HS-5 (cell line): Measurements from ENCODE around the gene SCARB1.
A peak's percentile ranks its signal among the peaks of the same experiment; 100 is the strongest.

ENCODE experiments used
- DNase-seq: peaks from one replicate; pipeline ENCODE4 v3.0.0-alpha.2; 2012; ENCODE audit warnings: low read depth

The SCARB1 gene

GRCh38 chr12:124842073-124842749, 21.5 kb downstream of the SCARB1 start:
- DNase-seq, result no peak

DNA sequence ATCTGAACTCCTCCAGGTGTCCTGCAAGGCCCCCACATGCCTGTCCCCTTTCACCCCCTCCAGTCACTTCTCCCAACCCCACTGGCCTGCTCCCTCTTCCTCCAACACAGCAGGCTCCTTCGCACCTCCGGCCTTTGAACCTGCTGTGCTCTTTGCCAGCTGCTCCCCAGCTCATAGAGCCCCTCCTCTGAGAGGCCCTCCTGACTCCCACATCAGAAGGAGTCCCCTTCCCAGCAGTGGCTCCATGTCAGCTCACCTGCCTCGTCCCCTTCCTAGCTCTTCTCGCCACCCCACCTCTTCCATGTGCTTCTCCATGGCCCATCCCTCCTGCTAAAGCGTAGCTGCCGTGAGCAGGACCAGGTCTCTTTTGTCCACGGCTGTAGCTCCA, 22.1 kb downstream of the SCARB1 start:
- no peak for DNase-seq

DNA sequence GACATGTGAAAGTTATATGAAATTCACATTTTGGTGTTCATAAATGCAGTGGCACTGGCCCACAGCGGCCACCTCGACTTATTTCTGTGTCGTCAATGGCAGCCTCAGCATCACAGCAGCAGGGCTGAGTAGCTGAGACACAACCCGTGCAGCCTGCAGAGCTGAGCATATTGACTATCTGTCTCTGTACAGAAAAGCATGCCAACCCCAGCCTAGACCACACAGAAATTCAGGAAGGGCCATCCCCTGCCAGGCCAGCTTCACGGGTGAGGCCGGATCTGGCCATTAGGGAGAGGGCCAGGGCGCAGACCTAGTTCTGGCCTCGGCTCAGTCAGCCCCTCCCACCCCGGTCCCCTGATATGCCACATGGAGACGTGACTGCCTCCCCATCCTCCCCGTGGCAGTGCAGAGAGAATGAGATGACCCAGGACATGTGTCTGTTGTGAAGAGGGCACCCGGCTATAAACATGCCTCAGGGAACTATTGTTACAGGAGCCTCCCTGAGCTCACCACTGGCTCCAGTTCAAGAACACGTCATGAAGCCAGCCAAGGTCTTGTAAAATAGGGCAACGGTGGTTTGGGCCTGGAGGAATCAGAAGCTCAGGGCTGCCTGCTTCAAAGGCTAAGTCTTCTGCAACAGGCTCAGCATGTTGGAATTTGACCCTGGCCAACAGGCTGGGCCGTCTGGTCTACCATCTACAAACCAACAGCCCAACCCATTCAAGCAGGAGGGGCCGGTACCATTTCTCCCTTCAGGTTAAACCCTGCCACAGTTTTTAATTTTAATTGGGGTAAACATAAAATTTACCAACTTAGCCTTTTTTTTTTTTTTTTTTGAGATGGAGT, 25.5 kb downstream of the SCARB1 start:
- DNase-seq, result peak; percentile 96

DNA sequence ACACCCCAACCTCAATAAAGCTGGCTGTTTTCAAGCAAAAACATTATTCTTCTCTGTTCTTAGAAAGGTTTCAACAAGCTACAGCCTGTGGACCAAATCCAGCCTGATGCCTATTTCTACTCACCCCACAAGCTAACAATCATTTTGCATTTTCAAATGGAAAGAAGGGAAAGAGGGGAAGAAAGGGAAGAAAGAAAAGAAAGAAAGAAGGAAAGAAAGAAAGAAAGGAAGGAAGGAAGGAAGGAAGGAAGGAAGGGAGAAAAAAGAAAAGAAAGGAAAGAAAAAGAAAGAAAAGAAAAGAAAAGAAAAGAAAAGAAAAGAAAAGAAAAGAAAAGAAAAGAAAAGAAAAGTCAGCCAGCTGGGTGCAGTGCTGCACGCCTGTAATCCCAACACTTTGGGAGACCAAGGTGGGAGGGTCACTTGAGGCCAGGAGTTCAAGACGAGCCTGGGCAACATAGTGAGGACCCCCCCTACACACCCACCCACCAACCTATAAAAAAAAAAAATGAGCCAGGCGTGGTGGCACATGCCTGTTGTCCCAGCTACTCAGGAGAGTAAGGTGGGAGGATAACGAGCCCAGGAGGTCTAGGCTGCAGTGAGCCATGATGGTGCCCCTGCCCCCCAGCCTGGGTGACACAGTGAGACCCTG, 26.3 kb downstream of the SCARB1 start:
- no peak for DNase-seq

GRCh38 chr12:124836759-124837158, 26.9 kb downstream of the SCARB1 start:
- no peak for DNase-seq

GRCh38 chr12:124835656-124836410, 27.8 kb downstream of the SCARB1 start:
- no peak for DNase-seq

- DNase-seq, result no peak
Measured at GRCh38 chr12:124834822-124835221, 28.8 kb downstream of the SCARB1 start.

- DNase-seq, result no peak
Measured at GRCh38 chr12:124833693-124834122, 30.0 kb downstream of the SCARB1 start.

- DNase-seq, result no peak
Measured at GRCh38 chr12:124832856-124833255, 30.8 kb downstream of the SCARB1 start.

GRCh38 chr12:124831590-124831989, 32.1 kb downstream of the SCARB1 start:
- DNase-seq, result no peak

DNA sequence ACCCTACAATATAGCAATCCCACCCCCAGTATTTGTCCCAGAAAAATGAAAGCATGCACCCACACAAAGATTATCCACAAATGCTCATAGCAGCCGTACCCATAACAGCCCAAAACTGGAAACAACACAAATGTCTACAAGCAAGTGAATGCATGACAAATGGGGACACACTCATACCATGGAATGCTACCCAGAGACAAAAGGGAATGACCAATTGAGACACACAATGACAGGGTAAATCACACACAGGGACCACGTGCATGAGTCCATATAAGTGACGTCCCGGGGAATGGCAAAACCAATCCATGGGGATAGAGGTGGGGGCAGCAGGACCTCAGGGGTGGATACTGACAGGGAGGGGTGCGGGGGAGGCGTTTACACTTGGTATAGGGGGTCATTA, 33.4 kb downstream of the SCARB1 start:
- no peak for DNase-seq

DNA sequence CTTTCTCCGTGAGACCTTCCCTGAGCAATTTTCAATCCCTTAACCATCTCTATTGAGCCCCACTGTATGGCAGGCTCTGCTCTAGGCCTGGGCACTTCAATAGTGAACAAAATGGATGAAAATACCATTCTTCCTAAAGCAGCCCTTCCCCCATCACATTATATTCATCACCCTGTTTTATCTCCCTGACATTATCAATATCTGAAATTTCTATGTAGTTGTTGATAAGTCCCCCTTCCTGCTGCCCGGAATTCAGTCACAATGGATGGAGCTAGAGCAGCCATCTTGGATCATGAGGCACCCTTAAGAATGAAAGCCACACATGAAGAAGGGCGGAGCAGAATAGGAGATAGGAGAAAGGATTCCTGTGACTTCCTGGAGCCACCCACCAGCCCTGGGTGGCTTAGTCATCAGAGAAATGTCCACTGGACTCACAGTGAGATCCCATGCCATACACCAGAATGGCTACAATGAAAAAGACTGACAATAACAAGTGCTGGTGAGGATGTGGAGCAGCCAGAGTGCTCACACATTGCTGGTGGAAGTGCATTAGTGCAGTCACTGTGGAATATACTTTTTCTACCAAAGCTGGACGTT, 33.9 kb downstream of the SCARB1 start:
- no peak for DNase-seq

- DNase-seq, result peak; percentile 84
Measured at GRCh38 chr12:124829008-124829707, 34.5 kb downstream of the SCARB1 start.

DNA sequence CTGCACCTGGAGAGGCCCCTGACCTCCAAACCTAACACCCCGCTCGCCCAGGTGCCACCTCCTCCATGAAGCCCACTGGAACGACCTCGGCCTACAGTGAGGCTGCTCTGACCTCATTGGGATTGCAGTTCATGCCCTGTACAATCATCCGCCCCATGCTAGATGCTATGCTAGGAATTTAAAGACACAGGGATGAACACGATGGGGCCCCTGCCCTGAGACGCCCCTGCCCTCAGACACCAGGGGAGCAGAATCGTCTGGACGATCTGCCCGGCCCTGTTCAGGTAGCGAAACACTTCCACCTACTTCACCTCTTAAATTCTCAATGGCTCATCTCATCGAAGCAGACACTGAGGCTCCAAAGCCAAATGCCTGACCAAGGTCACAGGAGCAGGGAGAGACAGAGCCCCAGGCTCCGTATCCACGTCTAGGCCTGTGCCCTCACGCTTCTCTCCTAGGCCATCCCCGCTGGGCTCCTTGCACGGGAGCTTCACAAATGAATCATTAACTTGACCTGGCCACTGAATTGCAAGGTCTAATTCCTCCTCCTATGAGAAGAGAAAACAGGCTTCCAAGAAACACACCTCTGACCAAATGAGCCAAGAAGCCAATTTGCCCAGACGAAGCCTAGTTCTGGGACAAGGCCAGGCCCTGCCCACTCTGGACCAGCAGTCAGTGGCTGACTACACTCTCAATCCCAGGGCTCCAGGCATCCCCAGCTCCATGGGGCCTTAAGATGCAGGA, 35.2 kb downstream of the SCARB1 start:
- no peak for DNase-seq

- no peak for DNase-seq
Measured at GRCh38 chr12:124827588-124828184, 36.0 kb downstream of the SCARB1 start.

DNA sequence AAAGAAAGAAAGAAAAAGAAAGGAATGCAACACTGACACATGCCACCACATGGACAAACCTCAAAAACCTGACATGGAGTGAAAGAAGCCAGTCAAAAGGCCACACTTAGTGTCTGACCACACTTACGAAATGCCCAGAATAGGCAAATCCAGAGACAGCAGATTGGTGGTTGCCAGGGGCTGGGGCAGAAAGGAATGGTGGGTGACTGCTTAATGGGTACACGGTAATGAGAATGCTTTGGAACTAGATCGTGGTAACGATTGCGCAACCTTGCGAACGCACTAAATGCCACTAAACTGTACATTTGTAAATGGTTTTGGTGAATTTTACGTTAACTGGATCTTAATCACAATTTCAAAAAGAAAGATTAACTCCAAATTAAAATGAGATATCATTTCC, 39.5 kb downstream of the SCARB1 start:
- DNase-seq, result no peak

GRCh38 chr12:124823272-124823970, 40.2 kb downstream of the SCARB1 start:
- no peak for DNase-seq

DNA sequence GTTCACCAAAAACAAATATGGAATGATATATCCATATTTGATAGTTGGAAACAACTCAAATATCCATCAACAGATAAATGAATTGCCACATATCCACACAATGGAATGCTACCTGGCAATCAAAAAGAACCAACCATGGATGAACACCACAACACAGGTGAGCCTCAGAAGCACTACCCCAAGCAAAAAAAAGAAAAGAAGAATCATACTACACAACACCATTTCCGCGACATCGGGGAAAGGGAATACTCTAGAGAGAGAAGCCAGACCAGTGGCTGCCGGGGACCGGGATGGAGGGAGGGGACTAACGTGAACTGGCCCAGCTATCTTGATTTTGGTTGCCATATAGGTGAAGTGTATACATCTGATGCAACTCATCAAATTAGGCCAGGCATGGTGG, 41.4 kb downstream of the SCARB1 start:
- no peak for DNase-seq
